EL (cell line): Measurements from ENCODE around the gene FAM181A.
A peak's percentile ranks its signal among the peaks of the same experiment; 100 is the strongest.

Experiments
- DNase-seq: peaks from one replicate; pipeline ENCODE4 v3.0.0-alpha.2; 2016

Gene FAM181A

DNA sequence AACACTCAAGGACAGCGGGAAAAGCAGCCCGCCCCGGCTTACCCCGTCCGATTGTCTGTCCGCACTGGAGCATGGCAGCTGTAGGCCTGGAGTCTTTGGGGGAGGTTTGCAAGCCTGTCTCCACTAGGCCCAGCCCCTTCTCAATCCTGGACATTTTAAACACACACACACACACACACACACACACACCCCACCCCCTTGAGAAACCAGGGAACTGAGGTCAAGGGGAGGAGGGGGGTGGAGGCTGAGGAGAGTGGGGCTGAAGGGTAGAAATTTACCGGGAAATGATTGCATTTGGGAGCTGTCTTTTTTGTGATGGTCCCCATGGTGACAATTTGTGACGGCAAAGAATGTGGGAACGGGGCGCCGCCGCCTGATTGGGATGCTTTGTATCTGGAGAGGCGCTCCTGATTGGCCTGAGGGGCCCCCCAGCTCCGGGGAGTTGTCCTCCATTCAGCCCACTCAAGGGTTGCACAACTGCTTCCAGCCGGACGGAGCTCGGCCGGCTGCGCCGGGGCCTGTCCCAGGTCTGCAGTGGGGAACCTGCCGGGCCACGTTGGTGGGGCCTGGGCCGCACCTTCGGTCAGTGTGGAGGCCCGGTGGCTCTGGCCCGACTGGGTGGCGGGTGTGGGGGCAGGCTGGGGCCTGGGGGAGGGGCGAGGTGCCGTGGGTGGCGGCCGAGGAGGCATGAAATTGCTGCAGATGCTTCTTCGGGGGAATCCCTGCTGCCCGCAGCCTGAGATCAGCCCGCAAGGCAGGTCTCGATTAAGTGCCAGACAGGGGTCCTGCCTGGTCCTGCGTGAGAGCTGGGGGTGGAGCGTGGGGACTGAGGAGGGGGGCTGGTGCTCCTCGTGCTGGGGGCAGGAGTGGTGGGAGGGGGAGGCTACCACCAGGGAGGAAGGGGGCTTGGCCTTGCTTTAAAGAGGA lies at the start of gene FAM181A:
Gene FAM181A, plus strand, starts transcription at position 472 of the 927 bp plus-strand sequence. CDS start 942 bp downstream, outside the sequence.
- DNase-seq: no peak

DNA sequence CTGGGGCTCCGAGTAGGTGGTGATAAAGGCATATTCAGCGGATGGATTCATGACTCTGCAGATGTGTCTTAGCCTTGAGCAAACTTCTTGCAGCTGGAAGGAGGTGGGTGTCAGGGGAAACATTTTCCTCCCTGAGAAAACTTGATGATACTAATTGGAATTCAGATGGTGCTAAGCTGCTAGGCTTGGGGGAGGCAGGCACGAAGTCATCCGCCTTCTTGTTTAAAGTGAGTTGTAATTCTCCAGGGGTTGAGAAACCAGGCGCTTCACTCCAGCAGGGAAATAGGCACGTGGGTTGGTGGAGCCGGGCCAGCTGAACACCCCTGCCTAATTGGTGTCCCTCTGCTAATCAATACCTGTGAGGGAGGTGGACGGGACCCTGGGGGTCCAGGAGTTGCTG lies 48.9 kb upstream of the FAM181A start:
- DNase-seq: no peak

DNA sequence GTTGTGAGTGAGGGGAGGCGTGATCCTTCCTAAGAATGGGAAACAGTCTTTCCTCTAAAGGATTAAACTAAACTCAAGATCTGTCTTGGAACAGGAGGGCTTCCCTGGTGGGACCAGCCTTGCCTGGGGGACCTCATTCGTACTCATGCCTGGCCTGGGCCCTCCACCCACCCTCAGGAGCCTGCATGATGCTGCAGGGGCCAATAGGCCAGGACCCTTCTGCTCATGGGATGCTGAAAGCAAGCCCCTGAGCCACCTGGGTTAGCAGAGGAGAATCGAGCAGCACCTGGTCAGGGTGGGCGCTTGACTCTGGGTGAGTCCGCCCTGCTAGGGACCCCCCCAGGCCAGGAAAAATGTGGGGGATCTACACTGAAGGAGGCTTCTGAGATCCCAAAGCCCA lies 48.3 kb upstream of the FAM181A start:
- no peak for DNase-seq

DNA sequence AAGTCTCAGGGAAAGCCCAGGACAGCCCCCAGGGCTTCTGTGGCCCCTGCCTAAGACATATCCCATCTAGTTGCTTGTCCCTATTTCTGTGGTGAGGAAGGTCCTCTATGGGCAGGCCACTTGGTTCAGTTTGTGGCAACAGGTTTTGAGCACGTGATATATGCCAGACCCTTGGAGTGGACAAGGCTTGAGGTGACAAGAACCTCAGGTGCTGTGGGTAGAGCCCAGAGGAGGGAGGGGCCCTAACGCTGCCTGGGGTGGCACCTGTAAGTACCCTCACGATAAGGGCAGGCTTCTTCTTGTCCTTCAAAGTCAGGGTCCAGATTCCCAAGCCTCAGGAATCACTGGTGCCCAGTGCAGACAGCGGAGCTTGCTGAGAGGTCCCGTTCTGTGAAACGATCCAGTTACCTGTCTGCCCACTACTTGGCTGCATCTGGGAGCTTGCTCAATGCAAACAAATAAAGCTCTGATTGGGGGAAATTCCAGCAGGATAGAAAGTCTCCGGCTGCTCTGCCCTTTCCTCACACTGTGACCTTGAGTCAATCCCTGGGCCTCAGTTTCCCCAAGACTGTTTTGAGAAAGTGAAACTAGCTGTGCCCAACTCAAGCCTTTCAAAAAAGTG lies 47.7 kb upstream of the FAM181A start:
- DNase-seq: no peak

DNA sequence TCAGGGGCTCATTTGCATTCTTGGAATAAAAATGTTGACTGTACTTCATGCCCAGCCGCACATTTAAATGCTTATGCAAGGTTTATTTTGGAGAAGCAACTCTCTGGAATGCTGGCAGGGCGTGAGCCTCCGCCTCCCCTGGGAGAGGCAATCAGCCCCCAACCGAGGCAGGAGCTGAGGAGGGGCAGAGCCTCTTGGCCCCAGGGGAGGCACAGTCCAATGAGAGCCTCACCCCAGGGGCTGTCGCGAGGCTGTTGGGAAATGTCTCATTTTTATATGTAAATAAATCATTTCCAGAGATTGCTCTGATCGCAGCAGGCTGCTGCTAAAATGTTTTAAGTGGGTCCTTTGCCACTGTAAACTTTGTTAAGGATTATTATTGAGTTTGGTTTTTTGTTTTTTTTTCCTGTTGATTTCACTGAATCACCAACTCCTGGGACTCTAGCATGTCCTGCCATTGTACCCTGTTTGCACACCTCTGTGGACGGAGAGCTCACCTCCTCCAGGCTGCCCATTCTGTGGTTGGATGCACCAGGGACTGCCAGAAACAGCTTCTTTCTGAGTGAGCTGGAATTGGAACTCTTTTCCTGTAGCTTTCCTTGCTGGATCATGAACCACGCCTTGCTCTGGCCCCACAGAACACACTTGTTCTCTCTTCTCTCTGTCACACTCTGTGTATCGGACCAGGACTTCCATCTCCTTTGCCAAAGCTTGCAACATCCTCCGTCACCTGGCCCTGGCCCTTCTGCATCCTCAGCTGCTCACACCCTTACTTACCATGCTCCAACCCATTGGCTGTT lies 46.9 kb upstream of the FAM181A start:
- DNase-seq: no peak

DNA sequence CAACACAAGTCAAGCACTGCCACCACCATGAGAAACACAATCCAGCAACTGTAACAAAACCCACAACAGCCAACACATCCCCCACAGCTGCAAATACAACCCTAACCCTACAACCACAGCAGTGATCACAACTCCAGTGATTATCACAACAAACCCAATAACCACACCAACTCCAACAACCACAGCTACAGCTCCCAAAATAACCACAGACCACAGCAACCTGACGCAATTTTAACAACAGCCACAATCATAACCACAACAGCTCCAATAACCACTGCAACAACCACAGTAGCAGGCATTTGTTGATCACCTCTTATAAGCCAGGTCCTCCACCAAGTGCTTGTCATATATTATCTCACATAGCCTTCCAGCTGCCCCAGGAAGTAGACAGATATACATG lies 42.2 kb upstream of the FAM181A start:
- DNase-seq: no peak

DNA sequence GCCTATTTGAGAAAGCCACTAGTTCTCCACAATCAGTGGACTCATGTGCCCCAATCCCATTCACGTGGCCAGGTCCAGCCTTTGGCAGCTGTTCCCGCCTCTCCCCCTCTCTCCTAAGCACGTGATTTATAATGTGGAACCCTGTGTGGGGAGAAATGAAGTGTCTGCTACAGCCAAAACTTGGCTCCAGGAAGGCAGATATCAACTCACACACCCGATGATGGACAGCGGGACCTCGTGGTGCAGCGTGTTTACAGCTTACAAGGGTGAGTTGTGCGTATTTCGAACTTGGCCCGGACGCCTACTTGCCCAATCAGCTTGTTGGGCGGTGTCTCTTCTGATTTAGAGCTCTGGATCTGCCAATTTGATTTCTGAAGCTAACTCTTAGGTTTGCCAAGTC lies 38.1 kb upstream of the FAM181A start:
- no peak for DNase-seq

DNA sequence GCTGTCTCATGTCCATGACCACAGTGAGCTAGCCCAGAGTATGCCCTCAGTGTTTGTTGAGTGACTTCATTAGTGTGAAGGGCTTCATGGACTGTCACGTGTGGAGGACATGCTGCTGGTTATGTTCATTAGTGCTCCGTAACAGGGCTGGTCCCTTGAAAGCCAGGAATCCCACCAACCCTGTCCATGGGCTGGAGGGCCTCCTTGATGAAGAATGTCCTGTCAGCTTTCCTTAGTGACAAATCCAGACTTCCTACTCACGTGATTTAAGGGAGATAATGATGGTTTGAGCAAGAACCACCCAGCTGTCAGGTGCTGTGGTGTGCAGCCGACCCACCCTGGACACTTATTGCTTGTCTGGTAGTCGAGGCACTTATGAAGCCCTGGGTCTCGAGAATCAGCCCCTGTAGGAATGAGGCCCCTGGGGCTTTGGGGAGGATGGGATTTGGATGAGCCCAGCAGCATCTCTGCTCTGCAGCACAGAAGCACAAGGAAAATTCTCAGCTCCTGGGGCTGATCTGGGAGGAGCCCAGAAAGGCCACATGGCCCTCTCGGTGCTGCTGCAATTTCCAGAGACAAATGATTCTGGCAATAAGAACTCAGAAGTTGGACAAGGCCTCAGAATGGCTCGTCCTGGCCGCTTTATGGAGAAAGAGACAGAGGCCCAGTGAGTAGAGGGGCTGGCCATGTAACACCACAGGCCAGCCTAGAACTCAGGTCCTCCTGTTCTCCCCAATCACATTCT lies 37.2 kb upstream of the FAM181A start:
- DNase-seq: no peak

DNA sequence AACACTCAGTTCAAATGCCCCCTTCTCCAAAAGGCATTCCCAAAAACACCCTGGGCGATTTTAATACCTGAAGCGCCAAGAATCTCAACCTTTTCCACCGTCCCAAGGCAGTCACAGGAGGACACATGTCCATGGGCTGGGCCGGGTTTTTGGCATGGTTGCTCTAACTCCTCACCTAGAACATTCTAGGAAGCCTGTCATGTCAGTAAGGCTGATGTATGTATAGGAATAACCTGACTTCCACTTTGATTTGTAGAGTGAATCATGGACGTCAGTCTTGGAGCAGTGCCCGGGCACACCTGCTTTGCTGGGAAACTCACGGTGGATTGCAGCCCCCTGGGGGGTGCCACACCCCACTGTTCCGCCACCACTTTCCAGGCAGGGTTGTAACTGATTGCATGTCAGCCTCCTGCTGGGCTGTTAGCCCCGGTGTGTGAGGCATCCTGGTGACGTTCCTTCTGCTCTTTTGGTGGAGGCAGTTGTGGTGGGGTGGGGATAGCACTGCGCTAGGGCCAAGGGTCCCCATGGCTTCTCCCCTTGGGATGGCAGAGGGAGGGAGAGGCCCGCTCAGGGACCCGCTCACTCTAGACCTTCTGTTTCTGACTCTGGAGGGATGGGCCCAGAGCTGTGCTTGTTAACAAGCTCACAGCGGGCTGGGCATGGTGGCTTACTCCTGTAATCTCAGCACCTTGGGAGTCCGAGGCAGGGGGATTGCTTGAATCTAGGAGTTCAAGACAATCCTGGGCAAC lies 35.2 kb upstream of the FAM181A start:
- DNase-seq: no peak

DNA sequence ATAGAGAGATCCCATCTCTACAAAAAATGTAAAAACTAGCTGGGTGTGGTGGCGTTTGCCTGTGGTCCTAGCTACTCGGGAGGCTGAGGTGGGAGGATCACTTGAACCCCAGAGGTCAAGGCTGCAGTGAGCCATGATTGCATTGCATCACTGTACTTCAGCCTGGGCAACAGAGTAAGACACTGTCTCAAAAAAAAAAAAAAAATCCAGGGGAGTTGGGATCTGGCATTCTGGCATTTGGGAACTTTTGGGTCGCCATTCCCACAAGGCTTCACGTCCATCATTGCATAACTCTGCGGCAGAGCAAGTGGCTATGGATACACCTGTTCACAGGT lies 34.7 kb upstream of the FAM181A start:
- no peak for DNase-seq

DNA sequence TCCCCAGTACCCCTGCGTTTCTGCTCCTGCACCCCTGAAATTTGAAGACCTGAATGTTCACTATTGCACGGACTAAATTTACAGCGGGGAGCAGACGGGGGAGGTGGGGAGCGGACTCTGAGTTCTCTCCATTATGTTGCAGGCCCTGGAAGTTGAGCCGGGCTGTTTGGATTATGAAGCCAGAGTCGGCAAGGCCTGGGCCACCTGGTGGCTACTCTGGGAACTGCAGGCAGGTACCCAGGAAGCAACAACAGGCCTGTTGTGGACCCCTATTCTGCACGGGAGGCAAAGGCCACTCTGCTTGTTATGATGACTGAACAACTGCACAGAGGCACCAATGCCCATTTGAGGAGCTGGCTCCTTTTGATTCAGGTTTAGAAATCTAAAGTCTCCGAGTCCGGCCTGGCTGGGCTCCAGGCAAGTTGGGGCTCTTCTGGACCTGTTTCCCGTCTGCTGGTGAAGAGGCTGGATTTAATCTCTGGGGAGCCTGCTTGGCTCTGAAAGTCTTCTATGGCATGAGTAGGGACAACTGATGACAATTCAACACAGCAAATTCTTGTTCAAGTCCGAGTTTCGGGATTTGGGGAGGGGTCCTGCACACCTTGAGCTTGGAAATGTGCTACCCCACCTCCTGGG lies 34.1 kb upstream of the FAM181A start:
- peak; percentile 57 for DNase-seq

DNA sequence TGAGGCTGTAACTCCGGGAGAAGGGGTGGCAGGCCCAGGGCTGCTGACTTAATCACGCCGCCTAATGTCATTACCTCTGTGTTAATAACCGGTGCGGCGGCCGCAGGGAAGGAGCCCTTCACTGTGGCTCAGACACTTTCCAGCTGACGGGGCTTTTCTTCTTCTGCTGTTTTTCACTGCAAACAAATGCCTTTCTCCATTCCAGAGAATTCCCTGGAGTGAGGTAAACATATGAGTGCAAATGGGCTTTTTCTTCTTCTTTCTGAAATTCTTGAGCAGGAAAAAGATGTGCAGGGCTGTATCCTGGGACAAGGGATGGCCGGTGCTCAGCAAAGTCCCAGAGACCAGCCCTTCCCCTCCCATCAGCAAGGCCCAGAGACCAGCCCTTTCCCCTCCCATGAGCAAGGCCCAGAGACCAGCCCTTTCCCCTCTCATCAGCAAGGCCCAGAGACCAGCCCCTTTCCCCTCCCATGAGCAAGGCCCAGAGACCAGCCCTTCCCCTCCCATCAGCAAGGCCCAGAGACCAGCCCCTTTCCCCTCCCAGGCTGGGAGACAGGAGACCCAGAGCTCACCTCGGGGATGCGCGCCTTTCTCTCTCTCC lies 33.4 kb upstream of the FAM181A start:
- DNase-seq: no peak

DNA sequence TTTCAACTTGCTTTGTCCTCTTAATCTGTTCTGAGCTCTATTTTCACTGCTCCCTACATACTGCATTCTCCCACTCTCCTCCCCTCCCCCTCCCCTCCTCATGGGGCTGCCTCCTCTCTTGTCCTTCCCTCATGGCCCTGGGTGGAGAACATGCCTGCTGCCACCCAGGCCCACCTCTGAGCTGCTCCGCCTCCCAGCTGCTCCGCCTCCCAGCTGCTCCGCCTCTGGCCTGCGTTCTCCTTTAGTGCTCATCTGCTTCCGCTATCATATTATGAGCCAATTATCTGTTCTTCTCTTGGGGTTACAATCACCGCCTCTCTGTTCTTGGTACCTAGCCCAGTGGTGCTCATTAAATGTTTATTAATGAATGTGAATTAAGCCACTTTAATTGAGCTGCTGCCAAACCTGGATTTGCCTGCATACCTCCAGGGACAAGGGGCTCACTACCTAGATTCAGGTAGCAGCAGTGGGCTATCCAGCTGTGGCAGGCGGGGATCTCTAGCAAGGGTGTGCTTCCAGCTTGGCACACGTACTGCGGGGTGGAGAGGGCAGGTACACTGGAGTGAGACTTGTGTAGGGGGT lies 32.0 kb upstream of the FAM181A start:
- no peak for DNase-seq

DNA sequence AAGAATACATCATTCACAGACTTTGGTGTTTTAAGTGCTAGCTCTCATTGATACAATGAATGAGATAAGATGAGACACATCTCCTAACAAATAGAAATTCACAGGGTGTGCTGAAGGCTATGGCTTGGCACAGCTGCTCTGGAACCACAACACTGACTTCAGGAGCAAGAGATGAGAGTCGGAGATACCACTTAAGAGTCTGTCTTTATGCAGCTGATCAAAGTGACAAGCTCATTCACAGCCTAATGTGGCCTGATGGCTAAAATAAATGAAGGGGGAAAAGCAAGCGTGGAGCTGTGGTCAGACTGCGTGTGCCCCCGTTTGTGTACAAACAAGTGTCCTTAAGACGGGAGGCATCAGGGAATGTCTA lies 29.7 kb upstream of the FAM181A start:
- DNase-seq: no peak

DNA sequence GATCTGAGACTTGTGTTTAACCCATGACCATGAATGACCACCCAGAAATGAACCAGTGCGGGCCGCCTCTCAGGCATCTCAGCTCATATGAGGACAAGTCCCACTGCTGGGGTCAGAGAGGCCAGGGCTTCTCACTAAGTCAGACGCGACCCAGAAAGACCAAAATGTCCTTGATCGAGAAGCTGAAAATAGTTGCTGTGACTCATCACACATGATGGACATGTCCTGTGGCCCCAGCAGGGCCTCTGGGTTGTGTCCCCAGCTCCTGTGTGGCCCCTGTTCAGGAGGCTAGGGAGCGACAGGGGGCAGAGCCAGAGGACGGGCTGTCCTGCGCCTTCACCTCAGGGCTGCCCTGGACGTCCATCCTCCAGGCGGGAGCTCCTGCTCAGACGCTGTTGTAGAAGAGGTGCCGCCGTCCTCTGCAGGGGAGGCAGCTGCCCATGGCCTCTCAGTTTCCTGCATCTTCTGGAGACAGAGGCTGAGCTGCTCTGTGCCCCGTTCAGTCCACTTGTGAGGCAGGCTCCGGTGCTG lies 29.0 kb upstream of the FAM181A start:
- no peak for DNase-seq

DNA sequence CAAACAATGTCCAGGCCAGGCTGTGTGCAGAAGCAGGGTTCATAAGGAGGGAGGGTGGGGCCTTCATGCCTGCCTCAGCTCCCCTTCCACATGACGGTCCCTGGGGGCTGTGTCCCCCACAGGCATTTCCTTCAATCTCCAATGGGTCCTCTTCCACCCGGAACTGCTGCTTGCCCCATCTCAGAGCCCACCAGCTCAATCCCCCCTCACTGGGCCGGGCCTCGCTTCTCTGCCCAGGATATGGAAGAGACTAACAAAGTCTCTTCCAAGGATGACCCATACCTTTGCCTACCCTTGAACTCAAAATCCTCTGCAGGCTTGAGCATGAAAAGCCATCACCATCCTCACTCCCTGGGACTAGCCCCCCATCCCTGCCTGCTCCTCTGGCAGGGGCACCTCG lies 28.4 kb upstream of the FAM181A start:
- no peak for DNase-seq

DNA sequence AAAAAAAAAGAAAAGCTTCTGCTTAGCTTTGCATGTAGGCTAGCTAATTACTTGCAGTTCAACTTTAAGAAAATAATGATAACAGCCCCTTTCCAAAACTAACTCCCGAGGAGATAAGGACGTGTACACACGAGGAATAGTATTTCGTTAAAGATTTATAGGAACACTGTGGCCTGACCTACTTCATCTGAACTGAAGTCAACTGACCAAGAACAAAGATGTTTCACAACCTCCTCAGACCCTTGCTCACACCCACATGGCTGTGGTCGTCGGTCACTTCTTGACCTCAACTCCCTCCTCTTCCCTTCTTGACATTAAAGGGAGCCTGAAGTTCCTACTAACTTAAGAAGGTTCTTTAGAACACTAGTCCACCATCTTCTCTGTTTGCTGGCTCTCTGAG lies 25.3 kb upstream of the FAM181A start:
- no peak for DNase-seq

DNA sequence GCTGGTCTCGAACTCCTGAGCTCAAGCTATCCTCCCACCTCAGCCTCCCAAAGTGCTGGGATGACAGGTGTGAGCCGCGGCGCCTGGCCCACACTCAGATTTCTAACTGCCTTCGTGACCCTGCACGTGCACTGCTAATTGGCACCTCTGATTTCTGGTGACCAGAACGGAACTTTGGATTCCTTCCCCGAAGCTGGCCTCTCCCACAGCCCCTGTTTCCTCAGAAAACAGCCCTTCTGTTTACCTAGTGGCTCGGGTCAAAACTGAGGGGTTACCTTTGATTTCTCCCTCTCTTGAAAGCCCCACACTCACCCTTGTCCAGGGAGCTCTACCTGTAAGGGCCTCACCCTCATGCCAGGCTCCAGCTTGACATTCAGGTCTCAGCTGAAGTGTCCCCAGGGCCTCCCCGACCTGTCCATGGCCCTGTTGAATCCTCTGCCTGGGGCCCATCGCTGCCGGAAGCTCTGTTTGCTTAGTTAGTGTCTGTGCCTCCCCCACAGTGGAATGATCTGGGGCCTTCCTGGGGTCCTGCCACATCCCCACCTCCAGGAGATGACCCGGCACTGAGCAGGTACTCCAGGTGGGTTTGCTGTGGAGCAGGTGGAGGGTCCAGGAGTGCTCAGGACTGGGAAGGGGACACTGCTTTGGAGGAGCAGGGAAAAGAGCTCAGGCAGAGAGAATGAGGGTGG lies 24.4 kb upstream of the FAM181A start:
- DNase-seq: no peak

DNA sequence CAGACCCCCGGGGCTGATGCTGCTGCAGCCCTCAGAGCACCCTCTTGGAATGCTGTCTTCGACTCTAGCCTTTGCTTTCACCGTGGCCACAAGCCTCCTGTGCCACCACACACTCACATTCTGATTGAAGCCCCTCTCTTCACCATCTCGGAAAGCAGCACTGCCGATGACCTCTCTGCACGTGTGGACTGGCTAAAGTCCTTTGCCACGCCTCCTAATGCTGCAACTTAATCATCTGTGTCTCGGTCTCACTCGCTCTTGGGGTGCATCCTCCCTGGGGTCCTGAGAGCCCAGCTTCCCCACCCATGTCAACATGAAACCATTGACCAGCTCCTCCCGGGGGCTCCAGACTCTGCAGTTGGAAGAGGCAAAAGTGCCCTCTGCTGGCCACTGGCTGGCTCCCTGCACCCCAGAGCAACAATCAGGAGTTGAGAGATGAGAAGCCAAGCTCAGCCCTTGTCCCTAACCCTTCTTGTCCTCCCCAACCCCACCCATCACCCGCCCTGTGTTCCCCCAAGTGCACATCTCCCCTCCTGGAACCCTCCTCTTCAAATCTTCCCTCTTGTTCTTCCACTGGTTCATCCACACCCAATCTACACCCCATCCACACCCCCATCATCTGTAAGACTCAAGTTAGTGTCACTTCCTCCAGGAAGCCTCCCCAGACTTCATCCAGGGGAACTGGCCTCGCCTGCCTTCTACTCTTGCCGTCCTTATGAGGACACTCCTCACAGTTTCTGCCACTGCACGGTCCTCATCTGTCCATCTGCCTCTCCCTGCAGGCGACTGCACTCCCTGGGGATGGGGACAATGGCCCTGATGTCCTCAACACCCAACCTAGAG lies 23.6 kb upstream of the FAM181A start:
- DNase-seq: no peak
